ENCODE measurements around the gene GPX4.
A peak's percentile ranks its signal among the peaks of the same experiment; 100 is the strongest.
"Not testable (repeated sequence)": the region's sequence is repeated elsewhere in the genome, so short reads cannot be mapped to it uniquely, and the experiment has no call there.

GPX4 gene

DNA sequence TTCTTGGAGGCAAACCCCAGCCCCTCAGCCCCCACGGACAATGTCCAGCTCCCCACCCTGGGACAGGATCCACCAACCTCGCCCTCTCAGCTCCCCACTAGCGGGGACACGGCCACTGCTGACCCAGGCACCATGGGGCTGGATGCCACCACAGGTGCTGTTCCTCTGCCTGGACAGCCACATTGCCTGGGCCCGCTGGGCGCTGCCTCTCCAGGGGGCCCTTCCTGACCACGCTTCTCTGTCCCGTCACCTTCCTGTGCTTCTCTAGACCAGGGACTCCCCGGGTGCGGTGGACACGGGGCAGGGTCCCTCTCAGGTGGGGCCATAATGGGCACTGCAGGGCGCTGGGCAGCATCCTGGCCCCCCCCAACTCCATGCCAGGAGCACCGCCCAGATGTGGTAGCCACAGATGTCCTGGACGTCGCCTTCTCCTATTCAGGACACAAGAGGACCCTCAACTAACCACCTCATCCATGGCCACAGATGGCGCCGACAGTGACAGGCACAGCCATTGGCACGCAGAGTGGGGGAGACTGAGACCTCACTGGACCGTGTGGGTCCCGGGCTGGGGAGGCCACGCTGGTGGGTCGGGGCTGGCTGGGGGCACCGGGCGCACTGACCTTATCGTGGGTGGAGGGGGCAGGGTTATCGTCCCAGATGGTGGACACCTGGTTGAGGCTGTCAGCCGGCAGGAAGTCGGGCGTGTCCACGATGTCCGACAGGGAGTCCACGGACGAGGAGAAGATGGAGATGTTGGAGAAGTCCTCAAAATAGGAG is 23.4 kb downstream of the GPX4 start:
- no peak overlapping the region for H3K4me2 ChIP-seq (ENCODE audit: low read length)
- H3K4me1 ChIP-seq (ENCODE audit: control insufficient read depth, insufficient read depth, low read length) = peaks cover 42% of the 10 kb centered on the region
- no peak overlapping the region for H3K4me3 ChIP-seq (ENCODE audit: low read length)
- H3K27me3 ChIP-seq (ENCODE audit: control insufficient read depth, insufficient read depth, low read length) = no peaks in the 10 kb centered on the region
- H3K36me3 ChIP-seq (ENCODE audit: insufficient read depth, low read length) = peaks cover 57% of the 10 kb centered on the region
- H3K9me3 ChIP-seq (replicated peaks; ENCODE audit: low read length) = no peaks in the 10 kb centered on the region
- peak overlapping the region; percentile 67 for H3K9ac ChIP-seq (ENCODE audit: low read depth, low read length)

DNA sequence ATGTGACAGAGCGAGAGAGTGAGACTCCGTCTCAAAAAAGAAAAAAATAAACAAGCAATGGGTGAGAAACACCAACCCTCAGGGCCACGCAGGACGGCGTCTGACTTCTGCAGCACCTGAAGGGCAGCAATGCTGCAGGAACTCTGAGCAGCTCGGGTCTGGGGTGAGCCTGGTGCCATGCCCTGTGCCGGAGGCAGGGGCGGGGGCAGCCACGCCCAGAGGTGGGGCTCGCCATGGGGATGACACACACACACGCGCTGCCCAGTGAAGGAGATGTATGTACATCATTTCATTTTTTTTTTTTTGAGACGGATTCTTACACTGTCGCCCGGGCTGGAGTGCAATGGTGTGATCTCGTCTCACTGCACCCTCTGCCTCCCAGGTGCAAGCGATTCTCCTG is 24.3 kb downstream of the GPX4 start:
- H3K9me3 ChIP-seq (replicated peaks; ENCODE audit: low read length) = no peaks in the 10 kb centered on the region
- peaks cover 51% of the 10 kb centered on the region for H3K4me1 ChIP-seq (ENCODE audit: control insufficient read depth, insufficient read depth, low read length)
- H3K36me3 ChIP-seq (ENCODE audit: insufficient read depth, low read length) = peaks cover 50% of the 10 kb centered on the region
- H3K27me3 ChIP-seq (ENCODE audit: control insufficient read depth, insufficient read depth, low read length) = no peaks in the 10 kb centered on the region
- H3K9ac ChIP-seq (ENCODE audit: low read depth, low read length) = no peak overlapping the region
- no peak overlapping the region for H3K4me3 ChIP-seq (ENCODE audit: low read length)
- no peak overlapping the region for H3K4me2 ChIP-seq (ENCODE audit: low read length)

DNA sequence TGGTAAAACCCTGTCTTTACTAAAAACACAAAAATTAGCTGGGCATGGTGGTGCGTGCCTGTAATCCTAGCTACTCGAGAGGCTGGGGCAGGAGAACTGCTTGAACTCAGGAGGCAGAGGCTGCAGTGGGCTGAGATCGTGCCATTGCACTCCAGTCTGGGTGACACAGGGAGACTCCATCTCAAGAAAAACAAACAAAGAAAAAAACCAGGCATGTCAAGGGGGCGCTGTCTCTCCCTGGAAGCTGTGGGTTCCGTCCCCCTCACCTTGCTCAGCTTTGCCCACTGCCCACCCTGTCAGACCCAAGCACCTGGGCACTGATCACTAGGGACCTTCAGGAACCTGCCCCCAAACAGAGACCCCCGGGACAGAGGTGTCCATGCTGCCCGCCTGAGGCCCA is 25.3 kb downstream of the GPX4 start:
- peaks cover 56% of the 10 kb centered on the region for H3K4me1 ChIP-seq (ENCODE audit: control insufficient read depth, insufficient read depth, low read length)
- H3K9ac ChIP-seq (ENCODE audit: low read depth, low read length); H3K4me2 ChIP-seq (ENCODE audit: low read length); H3K4me3 ChIP-seq (ENCODE audit: low read length); H3K9me3 ChIP-seq (replicated peaks; ENCODE audit: low read length); H3K27me3 ChIP-seq (ENCODE audit: control insufficient read depth, insufficient read depth, low read length): not testable (repeated sequence)
- peaks cover 45% of the 10 kb centered on the region for H3K36me3 ChIP-seq (ENCODE audit: insufficient read depth, low read length)

DNA sequence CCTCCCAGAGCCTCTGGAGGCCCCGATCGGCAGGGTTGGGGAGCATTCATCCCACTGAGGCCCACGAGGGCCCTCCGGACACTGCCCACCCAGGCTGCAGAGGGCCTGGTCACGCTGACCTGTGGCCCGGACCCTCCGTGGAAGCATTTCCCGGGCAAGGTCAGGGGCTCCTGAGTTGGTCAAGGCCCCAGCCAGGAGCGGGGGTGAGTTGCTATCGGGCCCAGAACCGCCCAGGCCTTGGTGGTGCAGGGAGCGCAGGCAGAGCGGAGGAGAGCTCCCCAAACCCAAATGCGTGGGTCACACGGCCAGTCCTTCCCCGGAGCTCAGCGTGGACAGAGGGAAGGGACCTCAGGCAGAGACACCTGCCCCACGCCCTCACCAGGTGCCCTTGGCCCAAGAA is 25.7 kb downstream of the GPX4 start:
- H3K36me3 ChIP-seq (ENCODE audit: insufficient read depth, low read length) = peaks cover 45% of the 10 kb centered on the region
- no peak overlapping the region for H3K9ac ChIP-seq (ENCODE audit: low read depth, low read length)
- H3K4me1 ChIP-seq (ENCODE audit: control insufficient read depth, insufficient read depth, low read length) = peaks cover 59% of the 10 kb centered on the region

DNA sequence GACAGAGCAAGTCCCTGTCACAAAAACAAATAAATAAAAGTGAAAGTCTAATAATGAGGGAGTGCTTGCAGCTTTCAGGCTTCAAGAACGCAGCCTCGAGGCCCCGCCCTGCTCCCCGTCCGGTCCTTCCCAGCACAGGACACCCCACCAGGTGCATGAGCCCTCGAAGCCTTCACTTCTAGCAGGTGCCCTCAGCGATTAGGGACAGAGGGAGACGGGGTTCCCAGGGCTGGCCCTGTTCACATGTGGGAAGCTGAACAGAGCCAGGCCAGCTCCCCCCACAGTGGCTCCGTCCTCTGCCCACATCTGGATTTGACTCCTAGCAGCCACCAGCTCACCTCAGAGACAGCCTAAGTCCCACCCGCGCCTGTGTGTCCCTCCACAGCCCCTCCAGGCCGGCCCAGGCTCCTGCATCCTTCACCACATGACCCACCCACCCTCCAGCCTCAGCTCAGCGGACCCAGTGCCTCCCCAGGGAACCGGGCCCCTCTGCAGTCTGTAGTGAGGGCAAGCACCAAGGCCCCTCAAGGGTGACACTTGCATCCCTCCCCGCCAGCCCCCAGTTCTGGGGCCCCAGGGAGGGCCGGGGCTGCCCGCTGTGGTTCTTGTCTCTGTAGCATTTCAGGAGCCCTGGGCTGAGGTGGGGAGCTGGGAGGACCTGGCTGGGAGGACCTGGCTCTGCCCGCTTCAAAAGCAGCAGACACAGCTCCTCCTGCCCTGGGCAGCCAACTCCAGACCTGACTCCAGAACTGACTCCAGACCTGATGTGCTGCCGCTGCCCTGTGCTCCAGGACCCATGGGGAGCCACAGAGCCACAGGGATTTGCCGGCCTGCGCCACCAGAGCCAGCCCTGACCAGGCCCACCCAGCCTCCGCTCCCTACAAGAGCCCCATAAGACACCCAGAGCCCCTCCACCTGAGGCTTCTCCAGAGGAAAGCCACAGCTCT is 27.2 kb downstream of the GPX4 start:
- peak overlapping the region; percentile 91 for H3K4me2 ChIP-seq (ENCODE audit: low read length)
- H3K27me3 ChIP-seq (ENCODE audit: control insufficient read depth, insufficient read depth, low read length) = no peaks in the 10 kb centered on the region
- H3K9me3 ChIP-seq (replicated peaks; ENCODE audit: low read length) = no peaks in the 10 kb centered on the region
- peak overlapping the region; percentile 83 for H3K4me3 ChIP-seq (ENCODE audit: low read length)
- peaks cover 38% of the 10 kb centered on the region for H3K36me3 ChIP-seq (ENCODE audit: insufficient read depth, low read length)
- H3K9ac ChIP-seq (ENCODE audit: low read depth, low read length) = peak overlapping the region; percentile 99
- peaks cover 53% of the 10 kb centered on the region for H3K4me1 ChIP-seq (ENCODE audit: control insufficient read depth, insufficient read depth, low read length)

More for the DNA sequence above, 25.7 kb downstream of the GPX4 start:
- H3K4me2 ChIP-seq (ENCODE audit: low read length) = peak overlapping the region; percentile 91
- H3K4me3 ChIP-seq (ENCODE audit: low read length) = no peak overlapping the region
- no peaks in the 10 kb centered on the region for H3K9me3 ChIP-seq (replicated peaks; ENCODE audit: low read length)
- H3K27me3 ChIP-seq (ENCODE audit: control insufficient read depth, insufficient read depth, low read length) = no peaks in the 10 kb centered on the region

DNA sequence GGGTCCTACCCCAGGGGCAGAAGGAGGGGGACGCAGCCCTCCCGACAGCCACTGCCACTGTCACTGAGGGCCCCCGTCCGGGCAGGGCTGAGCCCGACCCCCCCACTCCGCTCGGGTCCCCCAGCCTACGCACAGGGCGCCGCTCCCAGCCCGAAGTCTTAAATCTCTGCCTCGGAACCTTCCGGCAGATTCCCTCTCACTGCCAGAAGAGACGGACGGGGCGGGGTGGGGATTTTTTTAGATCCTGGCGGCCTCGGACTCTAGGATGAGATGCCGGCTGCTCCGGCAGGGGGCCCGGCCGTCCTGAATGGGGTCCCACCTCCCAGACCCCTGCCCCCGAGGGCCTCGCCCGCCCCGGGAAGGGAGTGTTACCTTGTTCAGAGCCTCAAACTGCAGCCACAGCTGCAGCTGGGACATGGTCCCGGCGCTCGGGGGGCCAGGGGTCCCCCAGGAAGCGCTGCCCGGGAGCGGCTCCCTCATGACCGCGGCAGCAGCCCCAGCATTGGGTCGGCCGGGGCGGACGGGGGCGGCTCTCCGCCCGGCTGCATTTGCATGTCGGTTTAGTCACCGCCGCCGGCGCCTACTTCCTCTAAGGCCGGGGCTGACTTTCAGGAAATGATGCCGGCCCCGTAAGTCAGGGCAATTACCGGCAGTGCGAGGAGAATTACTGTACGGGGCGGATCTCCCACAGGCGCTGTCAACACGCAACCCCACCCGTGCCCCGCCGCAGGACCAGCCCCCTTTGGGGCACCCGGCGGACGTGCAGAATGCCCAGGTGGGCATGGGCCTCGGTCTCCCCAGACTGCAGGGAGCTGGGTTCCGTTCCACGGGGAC is 28.1 kb downstream of the GPX4 start:
- H3K27me3 ChIP-seq (ENCODE audit: control insufficient read depth, insufficient read depth, low read length) = no peaks in the 10 kb centered on the region
- peaks cover 44% of the 10 kb centered on the region for H3K4me1 ChIP-seq (ENCODE audit: control insufficient read depth, insufficient read depth, low read length)

DNA sequence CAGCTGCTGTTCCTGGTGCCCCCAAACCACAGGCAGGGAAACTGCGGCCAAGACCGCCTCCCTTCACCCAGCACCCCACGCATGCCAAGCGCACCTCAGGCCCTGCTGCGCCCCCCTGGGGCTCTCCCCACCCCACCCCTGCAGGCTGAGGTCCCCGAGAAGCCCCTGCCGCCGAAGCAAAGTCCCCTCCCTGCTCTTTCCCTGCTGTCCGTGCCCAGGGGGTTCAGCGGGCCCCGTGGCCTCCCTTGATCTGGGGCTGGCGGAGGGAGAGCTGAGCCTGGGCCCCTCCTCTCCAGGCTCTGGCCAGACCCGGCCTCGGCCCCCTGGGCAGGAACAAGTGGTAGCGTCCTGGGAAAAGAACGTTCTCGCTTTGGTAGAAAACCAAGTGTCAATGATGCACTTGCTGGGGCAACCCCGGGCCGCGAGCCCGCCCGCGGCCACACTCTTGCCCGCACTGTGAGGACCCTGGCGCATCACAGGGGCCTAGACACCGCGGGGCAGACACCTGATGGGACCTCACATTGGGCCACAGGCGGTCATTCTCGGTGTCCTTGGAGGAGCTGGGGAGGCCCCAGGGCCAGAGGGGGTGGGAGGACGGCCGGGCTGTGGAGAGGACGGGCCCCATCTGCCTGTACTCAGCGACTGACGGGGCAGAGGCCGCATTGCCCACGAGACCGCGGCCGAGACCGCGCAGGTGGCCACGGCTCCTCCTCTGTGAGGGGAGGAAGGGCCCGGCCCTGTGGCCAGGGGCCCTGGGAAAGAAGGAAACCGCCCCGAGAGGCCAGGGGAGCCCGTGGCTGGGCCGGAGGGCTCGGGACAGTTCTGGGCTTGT is 29.0 kb downstream of the GPX4 start:
- Histone ChIP-seq H3K9me3 (replicated peaks; ENCODE audit: low read length) (no peaks in the 10 kb centered on the region), H3K36me3 (ENCODE audit: insufficient read depth, low read length) (peaks cover 23% of the 10 kb centered on the region), H3K4me1 (ENCODE audit: control insufficient read depth, insufficient read depth, low read length) (peaks cover 37% of the 10 kb centered on the region), H3K9ac (ENCODE audit: low read depth, low read length) (peak overlapping the region; percentile 99), H3K4me3 (ENCODE audit: low read length) (peak overlapping the region; percentile 83), H3K4me2 (ENCODE audit: low read length) (peak overlapping the region; percentile 91), H3K27me3 (ENCODE audit: control insufficient read depth, insufficient read depth, low read length) (no peaks in the 10 kb centered on the region)

More for the DNA sequence above, 28.1 kb downstream of the GPX4 start:
- Histone ChIP-seq H3K9ac (ENCODE audit: low read depth, low read length) (peak overlapping the region; percentile 99), H3K4me2 (ENCODE audit: low read length) (peak overlapping the region; percentile 91), H3K4me3 (ENCODE audit: low read length) (peak overlapping the region; percentile 83), H3K36me3 (ENCODE audit: insufficient read depth, low read length) (peaks cover 31% of the 10 kb centered on the region), H3K9me3 (replicated peaks; ENCODE audit: low read length) (no peaks in the 10 kb centered on the region)

DNA sequence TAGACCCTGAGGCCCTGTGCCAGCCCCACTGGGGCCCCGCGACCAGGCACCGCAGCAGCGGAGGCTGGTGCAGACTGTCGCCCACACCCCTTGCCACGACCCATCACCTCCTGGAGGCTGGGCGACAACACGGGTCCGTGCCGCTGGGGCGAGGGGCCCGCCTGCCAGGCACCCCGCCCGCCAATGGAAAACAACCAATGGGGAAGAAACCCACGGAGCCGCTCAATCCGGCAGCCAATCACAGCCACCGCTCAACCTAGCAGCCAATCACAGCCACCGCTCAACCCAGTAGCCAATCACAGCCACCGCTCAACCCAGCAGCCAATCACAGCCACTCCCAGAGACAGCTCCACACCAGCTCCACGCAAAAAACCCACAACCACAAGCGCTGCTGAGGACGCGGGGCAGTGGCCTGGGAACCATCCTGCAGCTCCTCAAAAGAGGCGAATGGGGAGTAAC is 29.7 kb downstream of the GPX4 start:
- Histone ChIP-seq H3K36me3 (ENCODE audit: insufficient read depth, low read length) (peaks cover 19% of the 10 kb centered on the region), H3K9me3 (replicated peaks; ENCODE audit: low read length) (no peaks in the 10 kb centered on the region), H3K27me3 (ENCODE audit: control insufficient read depth, insufficient read depth, low read length) (no peaks in the 10 kb centered on the region), H3K9ac (ENCODE audit: low read depth, low read length) (no peak overlapping the region), H3K4me2 (ENCODE audit: low read length) (no peak overlapping the region), H3K4me3 (ENCODE audit: low read length) (no peak overlapping the region), H3K4me1 (ENCODE audit: control insufficient read depth, insufficient read depth, low read length) (peaks cover 34% of the 10 kb centered on the region)

DNA sequence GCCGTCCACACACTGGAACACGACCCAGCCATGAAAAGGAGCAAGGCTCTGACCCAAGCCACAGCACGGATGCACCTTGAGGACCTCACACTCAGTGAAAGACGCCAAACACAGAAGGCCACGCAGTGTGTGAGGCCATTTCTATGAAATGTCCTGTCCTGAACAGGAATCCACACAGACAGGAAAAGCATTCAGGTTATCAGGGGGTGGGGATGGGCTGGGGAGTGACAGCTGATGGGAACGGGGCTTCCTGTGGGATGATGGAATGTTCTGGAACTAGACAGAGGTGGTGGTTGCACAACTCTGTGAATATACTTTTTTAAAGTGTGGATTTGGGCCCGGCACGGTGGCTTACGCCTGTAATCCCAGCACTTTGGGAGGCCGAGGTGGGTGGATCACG is 30.6 kb downstream of the GPX4 start:
- no peaks in the 10 kb centered on the region for H3K9me3 ChIP-seq (replicated peaks; ENCODE audit: low read length)
- no peaks in the 10 kb centered on the region for H3K27me3 ChIP-seq (ENCODE audit: control insufficient read depth, insufficient read depth, low read length)
- peaks cover 34% of the 10 kb centered on the region for H3K4me1 ChIP-seq (ENCODE audit: control insufficient read depth, insufficient read depth, low read length)
- H3K9ac ChIP-seq (ENCODE audit: low read depth, low read length) = no peak overlapping the region
- no peak overlapping the region for H3K4me2 ChIP-seq (ENCODE audit: low read length)
- H3K36me3 ChIP-seq (ENCODE audit: insufficient read depth, low read length) = peaks cover 21% of the 10 kb centered on the region
- H3K4me3 ChIP-seq (ENCODE audit: low read length) = no peak overlapping the region

DNA sequence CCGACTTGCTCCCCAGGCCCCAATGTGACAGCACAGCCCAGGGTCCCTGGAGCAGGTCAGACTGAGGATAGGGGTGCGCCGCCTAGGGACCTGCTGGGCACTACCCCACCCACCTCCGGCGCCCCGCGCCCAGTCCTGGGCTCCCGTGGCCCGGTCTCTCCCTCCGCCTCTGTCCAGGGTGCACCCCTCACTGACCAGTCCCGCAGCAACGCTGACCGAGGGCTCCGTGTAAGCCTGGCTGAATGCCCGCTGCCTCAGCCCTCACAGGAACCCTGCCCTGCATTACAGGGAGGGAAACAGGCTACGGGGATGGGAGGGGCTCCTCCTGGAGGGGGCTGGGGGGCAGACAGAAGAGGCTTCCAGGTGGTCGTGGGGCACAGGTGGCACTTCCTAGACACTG is 31.7 kb downstream of the GPX4 start:
- no peak overlapping the region for H3K9ac ChIP-seq (ENCODE audit: low read depth, low read length)
- H3K36me3 ChIP-seq (ENCODE audit: insufficient read depth, low read length) = peaks cover 15% of the 10 kb centered on the region
- no peak overlapping the region for H3K4me3 ChIP-seq (ENCODE audit: low read length)
- no peaks in the 10 kb centered on the region for H3K27me3 ChIP-seq (ENCODE audit: control insufficient read depth, insufficient read depth, low read length)
- peaks cover 25% of the 10 kb centered on the region for H3K4me1 ChIP-seq (ENCODE audit: control insufficient read depth, insufficient read depth, low read length)
- no peaks in the 10 kb centered on the region for H3K9me3 ChIP-seq (replicated peaks; ENCODE audit: low read length)
- H3K4me2 ChIP-seq (ENCODE audit: low read length) = no peak overlapping the region

Data from skeletal muscle satellite cell (primary cell).